Measurements from ENCODE around the gene FBXO36.

The FBXO36 gene

GRCh38 chr2:230023313-230023712 lies 101.0 kb downstream of the FBXO36 start:
- DNase-seq (ENCODE audit: low read depth in 2 of 2) = no peak
- H3K4me3 ChIP-seq (replicated peaks in 1 of 2; ENCODE audit: low read depth in 2 of 2, low read length in 2 of 2) = no peak overlapping the region
- no peak for TF ChIP-seq CTCF (IDR thresholded peaks at IDR 0.05; ENCODE audit: low read depth, low read length)

GRCh38 chr2:230042195-230042594 lies 119.9 kb downstream of the FBXO36 start:
- DNase-seq (ENCODE audit: low read depth in 2 of 2) = peak in 1 of 2 donors; percentile 39
- H3K4me3 ChIP-seq (replicated peaks in 1 of 2; ENCODE audit: low read depth in 2 of 2, low read length in 2 of 2) = no peak overlapping the region
- no peak for TF ChIP-seq CTCF (IDR thresholded peaks at IDR 0.05; ENCODE audit: low read depth, low read length)

GRCh38 chr2:230043025-230043424 lies 120.7 kb downstream of the FBXO36 start:
- no peak for TF ChIP-seq CTCF (IDR thresholded peaks at IDR 0.05; ENCODE audit: low read depth, low read length)
- no peak for DNase-seq (ENCODE audit: low read depth in 2 of 2)

GRCh38 chr2:230043461-230043860 lies 121.2 kb downstream of the FBXO36 start:
- no peak overlapping the region for H3K4me3 ChIP-seq (replicated peaks in 1 of 2; ENCODE audit: low read depth in 2 of 2, low read length in 2 of 2)
- no peak for TF ChIP-seq CTCF (IDR thresholded peaks at IDR 0.05; ENCODE audit: low read depth, low read length)

More at GRCh38 chr2:230043025-230043424, 120.7 kb downstream of the FBXO36 start:
- no peak overlapping the region for H3K4me3 ChIP-seq (replicated peaks in 1 of 2; ENCODE audit: low read depth in 2 of 2, low read length in 2 of 2)

GRCh38 chr2:230046491-230046890 lies 124.2 kb downstream of the FBXO36 start:
- no peak for DNase-seq (ENCODE audit: low read depth in 2 of 2)

More at GRCh38 chr2:230043461-230043860, 121.2 kb downstream of the FBXO36 start:
- DNase-seq (ENCODE audit: low read depth in 2 of 2) = no peak

GRCh38 chr2:230048010-230048671 lies 125.8 kb downstream of the FBXO36 start:
- no peak for TF ChIP-seq CTCF (IDR thresholded peaks at IDR 0.05; ENCODE audit: low read depth, low read length)
- no peak overlapping the region for H3K4me3 ChIP-seq (replicated peaks in 1 of 2; ENCODE audit: low read depth in 2 of 2, low read length in 2 of 2)
- no peak for DNase-seq (ENCODE audit: low read depth in 2 of 2)

More at GRCh38 chr2:230046491-230046890, 124.2 kb downstream of the FBXO36 start:
- no peak overlapping the region for H3K4me3 ChIP-seq (replicated peaks in 1 of 2; ENCODE audit: low read depth in 2 of 2, low read length in 2 of 2)
- no peak for TF ChIP-seq CTCF (IDR thresholded peaks at IDR 0.05; ENCODE audit: low read depth, low read length)

GRCh38 chr2:230050136-230050535 lies 127.8 kb downstream of the FBXO36 start:
- DNase-seq (ENCODE audit: low read depth in 2 of 2) = no peak
- no peak for TF ChIP-seq CTCF (IDR thresholded peaks at IDR 0.05; ENCODE audit: low read depth, low read length)
- H3K4me3 ChIP-seq (replicated peaks in 1 of 2; ENCODE audit: low read depth in 2 of 2, low read length in 2 of 2) = no peak overlapping the region

All from cardiac fibroblast (primary cell).